ENCODE data around the gene CYTH4. TPM values are rescaled to one million over a fixed set of nuclear protein-coding genes. Genes with fewer than 3 reads are reported as not detected.
"Not testable (repeated sequence)": the region's sequence is repeated elsewhere in the genome, so short reads cannot be mapped to it uniquely, and the experiment has no call there.

CYTH4 gene, protein sequence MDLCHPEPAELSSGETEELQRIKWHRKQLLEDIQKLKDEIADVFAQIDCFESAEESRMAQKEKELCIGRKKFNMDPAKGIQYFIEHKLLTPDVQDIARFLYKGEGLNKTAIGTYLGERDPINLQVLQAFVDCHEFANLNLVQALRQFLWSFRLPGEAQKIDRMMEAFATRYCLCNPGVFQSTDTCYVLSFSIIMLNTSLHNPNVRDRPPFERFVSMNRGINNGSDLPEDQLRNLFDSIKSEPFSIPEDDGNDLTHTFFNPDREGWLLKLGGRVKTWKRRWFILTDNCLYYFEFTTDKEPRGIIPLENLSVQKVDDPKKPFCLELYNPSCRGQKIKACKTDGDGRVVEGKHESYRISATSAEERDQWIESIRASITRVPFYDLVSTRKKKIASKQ
- polyA plus RNA-seq (0.05 to 0.12 TPM (median 0.06 TPM) in 3 replicates), polyA minus RNA-seq (not detected in 3 replicates)
- polyA plus RNA-seq (2011; ENCODE audit: low read depth), result not detected
- 0.02 TPM in 1 of 2 replicates, not detected in the other for polyA plus RNA-seq (2011; cell fraction: cytosol; rRNA removed)
- 0.09 TPM in 1 of 2 replicates, not detected in the other for polyA plus RNA-seq (2011; cell fraction: nucleus; rRNA removed)
- polyA plus RNA-seq (2012; ENCODE audit: low replicate concordance), result not detected in 2 replicates
- not detected for polyA minus RNA-seq (2011; cell fraction: cytosol; rRNA and poly(A)+ RNA removed)
- polyA minus RNA-seq (2011; cell fraction: nucleus; rRNA and poly(A)+ RNA removed), result not detected in 2 replicates

GRCh38 chr22:37282385-37282677 lies at the start of gene CYTH4:
Gene CYTH4 (plus strand): TSS chr22:37282508. CDS start chr22:37282570, 62 bp downstream.
- H3K27ac ChIP-seq (ENCODE audit: control insufficient read depth, insufficient read depth, low read length), result no peak within 1 kb of the TSS
- no peak within 1 kb of the TSS for H3K4me3 ChIP-seq (ENCODE audit: control insufficient read depth in 2 of 3, extremely low read depth in 1 of 3, insufficient read depth in 2 of 3, low read depth in 1 of 3, low read length in 3 of 3)
- H3K4me2 ChIP-seq (ENCODE audit: control insufficient read depth, extremely low read depth, insufficient read depth, low read depth, low read length), result peak within 1 kb of the TSS; percentile 55
- H2AFZ ChIP-seq (ENCODE audit: control insufficient read depth, low read length), result peak within 1 kb of the TSS; percentile 14
- H3K9me1 ChIP-seq (ENCODE audit: control insufficient read depth, extremely low read depth, insufficient read depth, low read length), result no peaks in the 10 kb centered on the region
- no peaks in the 10 kb centered on the region for H3K9me3 ChIP-seq (ENCODE audit: control insufficient read depth, low read depth, low read length)
- TF ChIP-seq CTCF (optimal IDR thresholded peaks at IDR 0.05 in 1 of 3, IDR thresholded peaks at IDR 0.05 in 1 of 3, conservative IDR thresholded peaks at IDR 0.05 in 1 of 3; ENCODE audit: extremely low read depth in 1 of 3, insufficient read depth in 2 of 3, low read length in 3 of 3), result no peak
- no peak for TF ChIP-seq EZH2 (IDR thresholded peaks at IDR 0.05; ENCODE audit: low read length)
- FAIRE-seq (peak; percentile 73), DNase-seq (ENCODE audit: low read depth, low spot score) (no peak)
- H3K4me1 ChIP-seq (ENCODE audit: control insufficient read depth, extremely low read depth, insufficient read depth, low read length), result peaks cover 13% of the 10 kb centered on the region
- dilution Hi-C loops (cut with MboI; ENCODE audit: extremely low pct_ligation_motif_present, low sequenced_read_pairs), result no loop called here
- H3K79me2 ChIP-seq (ENCODE audit: control insufficient read depth, insufficient read depth, low read length), result no peaks in the 10 kb centered on the region
- no peaks in the 10 kb centered on the region for H4K20me1 ChIP-seq (ENCODE audit: control insufficient read depth, extremely low read depth, insufficient read depth, low read length)
- H3K9ac ChIP-seq (ENCODE audit: control insufficient read depth, extremely low read depth, insufficient read depth, low read length), result no peak within 1 kb of the TSS
- H3K36me3 ChIP-seq (ENCODE audit: control insufficient read depth in 2 of 2, extremely low read depth in 1 of 2, insufficient read depth in 2 of 2, low read length in 2 of 2), result no peaks in the 10 kb centered on the region
- peaks cover 12% of the 10 kb centered on the region for H3K27me3 ChIP-seq (ENCODE audit: control insufficient read depth, extremely low read depth, insufficient read depth, low read length)

DNA sequence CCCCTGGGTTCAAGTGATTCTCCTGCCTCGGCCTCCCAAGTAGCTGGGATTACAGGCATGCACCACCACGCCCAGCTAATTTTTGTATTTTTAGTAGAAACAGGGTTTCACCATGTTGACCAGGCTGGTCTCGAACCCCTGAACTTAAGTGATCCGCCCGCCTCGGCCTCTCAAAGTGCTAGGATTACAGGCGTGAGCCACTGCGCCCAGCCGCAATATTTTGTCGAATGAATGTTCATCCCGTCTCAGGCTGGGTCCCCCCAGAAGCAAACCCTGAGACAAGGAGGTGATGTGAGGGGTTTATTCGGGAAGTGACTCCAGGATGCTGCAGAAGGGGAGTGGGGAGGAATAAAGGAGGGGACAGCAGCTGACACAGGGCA lies 48.9 kb upstream of the CYTH4 start:
- DNase-seq (ENCODE audit: low read depth, low spot score); H3K9me1 ChIP-seq (ENCODE audit: control insufficient read depth, extremely low read depth, insufficient read depth, low read length); H3K4me2 ChIP-seq (ENCODE audit: control insufficient read depth, extremely low read depth, insufficient read depth, low read depth, low read length); H3K27me3 ChIP-seq (ENCODE audit: control insufficient read depth, extremely low read depth, insufficient read depth, low read length); H3K9ac ChIP-seq (ENCODE audit: control insufficient read depth, extremely low read depth, insufficient read depth, low read length); H3K9me3 ChIP-seq (ENCODE audit: control insufficient read depth, low read depth, low read length); H3K27ac ChIP-seq (ENCODE audit: control insufficient read depth, insufficient read depth, low read length); H3K79me2 ChIP-seq (ENCODE audit: control insufficient read depth, insufficient read depth, low read length); H3K4me3 ChIP-seq (ENCODE audit: control insufficient read depth in 2 of 3, extremely low read depth in 1 of 3, insufficient read depth in 2 of 3, low read depth in 1 of 3, low read length in 3 of 3); dilution Hi-C loops (cut with MboI; ENCODE audit: extremely low pct_ligation_motif_present, low sequenced_read_pairs); H2AFZ ChIP-seq (ENCODE audit: control insufficient read depth, low read length); FAIRE-seq: not testable (repeated sequence)
- Histone ChIP-seq H4K20me1 (ENCODE audit: control insufficient read depth, extremely low read depth, insufficient read depth, low read length) (peaks cover 10% of the 10 kb centered on the region), H3K4me1 (ENCODE audit: control insufficient read depth, extremely low read depth, insufficient read depth, low read length) (peaks cover 43% of the 10 kb centered on the region), H3K36me3 (ENCODE audit: control insufficient read depth in 2 of 2, extremely low read depth in 1 of 2, insufficient read depth in 2 of 2, low read length in 2 of 2) (peaks cover 22 to 30% of the 10 kb centered on the region in 2 experiments)
